HEK293T (cell line): ENCODE data around the gene EXOC6B.

Source experiments
- ARNT ChIP-seq: fragments of 450-650 bp; IDR thresholded peaks from 2 replicates; pipeline ENCODE4 v1.6.1; 2017; ENCODE audit warnings: mild to moderate bottlenecking
- BHLHE40 ChIP-seq: fragments of 450-650 bp; IDR thresholded peaks from 2 replicates; pipeline ENCODE4 v1.6.1; 2016; ENCODE audit warnings: mild to moderate bottlenecking, moderate library complexity, borderline replicate concordance
- CTBP1 ChIP-seq: fragments of 450-650 bp; IDR thresholded peaks from 2 replicates; pipeline ENCODE4 v1.6.1; 2016; ENCODE audit warnings: borderline replicate concordance
- ELF4 ChIP-seq: fragments of 450-650 bp; IDR thresholded peaks from 2 replicates; pipeline ENCODE4 v1.6.1; 2017; ENCODE audit warnings: antibody characterized with exemption
- FOXK2 ChIP-seq: fragments of 450-650 bp; IDR thresholded peaks from 2 replicates; pipeline ENCODE4 v1.6.1; 2016; ENCODE audit warnings: mild to moderate bottlenecking
- NFRKB ChIP-seq: fragments of 450-650 bp; IDR thresholded peaks from 2 replicates; pipeline ENCODE4 v1.6.1; 2016; ENCODE audit warnings: mild to moderate bottlenecking, moderate library complexity
- PKNOX1 ChIP-seq: fragments of 450-650 bp; IDR thresholded peaks from 2 replicates; pipeline ENCODE4 v1.6.1; 2016
- SP1 ChIP-seq: fragments of 450-650 bp; IDR thresholded peaks from 2 replicates; pipeline ENCODE4 v1.6.1; 2017
- SUZ12 ChIP-seq: fragments of 450-650 bp; IDR thresholded peaks from 2 replicates; pipeline ENCODE4 v1.6.1; 2016; ENCODE audit warnings: mild to moderate bottlenecking
- TARDBP ChIP-seq: fragments of 450-650 bp; IDR thresholded peaks from 2 replicates; pipeline ENCODE4 v1.6.1; 2016
- ZNF384 ChIP-seq: fragments of 450-650 bp; IDR thresholded peaks from 2 replicates; pipeline ENCODE4 v1.6.1; 2016

GRCh38 chr2:72762276-72762675 lies 63.6 kb downstream of the EXOC6B start:
- TF ChIP-seq FOXK2 (no peak), BHLHE40 (no peak), ARNT (no peak), PKNOX1 (no peak), SUZ12 (no peak), SP1 (no peak), NFRKB (no peak), TARDBP (no peak), CTBP1 (no peak), ZNF384 (0 out of 2 replicates have a peak, but pooled peaks have one; percentile 45), ELF4 (no peak)
